OCI-M1 (cell line): Measurements from ENCODE around the gene TAF10.

ENCODE experiments used
- DNase-seq: peaks from one replicate; lab custom pipeline; 2025; lab: John Stamatoyannopoulos, UW

TAF10 gene

GRCh38 chr11:6583584-6583983, 28.4 kb downstream of the TAF10 start:
- DNase-seq = no peak

- no peak for DNase-seq
Measured at GRCh38 chr11:6579681-6580080, 32.3 kb downstream of the TAF10 start.

- DNase-seq = no peak
Measured at GRCh38 chr11:6578134-6578533, 33.9 kb downstream of the TAF10 start.

DNA sequence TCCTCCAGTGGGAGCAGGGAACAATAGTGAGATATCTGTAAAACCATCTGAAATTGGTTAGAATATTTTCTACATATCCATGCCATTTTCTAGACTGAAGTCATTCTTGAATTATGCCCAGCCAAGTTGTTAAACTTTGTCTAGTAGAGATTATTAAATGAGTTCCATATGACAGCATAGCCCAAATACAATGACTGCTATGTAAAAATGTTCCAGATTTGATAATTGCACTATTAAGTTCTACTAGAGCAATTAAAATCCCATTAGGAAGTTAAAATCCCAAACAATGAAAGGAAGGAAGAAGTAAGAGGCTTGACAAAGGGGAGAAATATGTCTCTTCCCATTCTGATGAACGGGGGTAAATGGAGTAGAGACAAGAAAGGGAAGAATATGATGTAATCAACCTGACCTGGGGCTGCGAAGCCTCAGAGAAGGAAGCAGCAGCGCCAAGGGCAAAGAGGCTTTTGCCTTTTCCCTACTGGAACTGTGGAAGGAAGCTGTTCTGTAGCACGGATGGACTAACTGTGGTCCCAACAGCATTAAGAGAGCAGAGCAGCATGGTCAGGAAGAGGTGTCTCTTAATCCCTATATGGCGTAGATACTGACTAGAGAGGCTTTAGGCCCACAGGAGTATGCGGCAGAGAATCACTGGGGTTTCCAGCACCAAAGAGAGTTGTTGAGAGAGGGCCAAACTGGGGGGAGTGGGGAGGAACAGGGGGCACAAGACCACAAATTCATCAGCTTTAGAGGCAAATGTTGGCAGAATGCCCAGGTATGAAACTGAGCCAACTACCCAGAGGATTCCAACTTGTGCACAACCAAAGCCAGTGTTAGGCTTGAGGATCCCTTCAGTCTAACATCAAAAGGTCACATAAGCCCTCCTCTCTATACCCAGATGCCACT, 35.3 kb downstream of the TAF10 start:
- peak; percentile 34 for DNase-seq

- no peak for DNase-seq
Measured at GRCh38 chr11:6574816-6575715, 37.0 kb downstream of the TAF10 start.

- DNase-seq = no peak
Measured at GRCh38 chr11:6572215-6572614, 39.8 kb downstream of the TAF10 start.

DNA sequence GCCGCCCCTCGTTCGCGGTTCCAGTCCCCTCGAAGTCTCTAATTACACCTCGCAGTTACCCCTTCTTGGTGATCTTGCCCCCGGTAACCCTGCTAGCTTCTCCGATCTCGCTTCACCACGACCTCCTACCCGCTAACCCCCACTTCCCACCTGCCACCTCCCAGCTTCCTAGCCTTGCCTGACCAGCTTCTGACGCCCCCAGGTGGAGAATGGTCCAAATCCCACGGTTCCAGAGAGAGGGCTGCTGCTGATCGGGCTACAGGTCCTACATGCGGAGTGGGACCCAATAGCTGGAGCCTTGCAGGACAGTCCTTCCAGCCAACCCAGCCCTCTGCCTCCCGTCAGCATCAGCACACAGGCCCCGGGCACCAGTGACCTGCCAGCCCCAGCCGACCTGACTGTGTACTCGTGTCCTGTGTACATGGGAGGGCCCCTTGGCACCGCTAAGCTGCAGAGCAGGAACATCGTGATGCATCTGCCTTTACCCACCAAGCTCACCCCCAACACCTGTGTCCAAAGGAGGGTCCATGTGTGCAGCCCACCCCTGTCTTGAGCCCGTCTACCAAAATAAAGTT, 40.5 kb downstream of the TAF10 start:
- no peak for DNase-seq

GRCh38 chr11:6570691-6571427, 41.2 kb downstream of the TAF10 start:
- no peak for DNase-seq

DNA sequence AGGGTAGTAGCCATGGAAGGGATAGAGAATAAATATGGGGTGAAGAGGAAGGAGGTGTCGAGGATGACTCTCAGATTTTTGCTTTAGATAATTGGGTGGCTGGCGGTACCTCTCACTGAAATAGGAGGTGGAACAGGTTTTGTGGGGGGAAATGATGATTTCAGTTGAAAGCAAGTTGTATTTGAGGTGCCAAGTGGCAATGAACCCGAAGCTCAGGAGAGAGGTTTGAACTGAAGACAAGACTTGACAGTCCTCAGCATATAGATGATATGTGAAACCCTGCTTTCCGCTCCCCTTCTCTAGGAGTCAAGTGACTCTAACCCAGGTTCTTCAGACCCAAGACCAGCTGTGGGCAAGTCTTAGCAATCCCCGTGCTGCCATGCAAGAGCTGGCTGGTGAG, 42.3 kb downstream of the TAF10 start:
- no peak for DNase-seq

DNA sequence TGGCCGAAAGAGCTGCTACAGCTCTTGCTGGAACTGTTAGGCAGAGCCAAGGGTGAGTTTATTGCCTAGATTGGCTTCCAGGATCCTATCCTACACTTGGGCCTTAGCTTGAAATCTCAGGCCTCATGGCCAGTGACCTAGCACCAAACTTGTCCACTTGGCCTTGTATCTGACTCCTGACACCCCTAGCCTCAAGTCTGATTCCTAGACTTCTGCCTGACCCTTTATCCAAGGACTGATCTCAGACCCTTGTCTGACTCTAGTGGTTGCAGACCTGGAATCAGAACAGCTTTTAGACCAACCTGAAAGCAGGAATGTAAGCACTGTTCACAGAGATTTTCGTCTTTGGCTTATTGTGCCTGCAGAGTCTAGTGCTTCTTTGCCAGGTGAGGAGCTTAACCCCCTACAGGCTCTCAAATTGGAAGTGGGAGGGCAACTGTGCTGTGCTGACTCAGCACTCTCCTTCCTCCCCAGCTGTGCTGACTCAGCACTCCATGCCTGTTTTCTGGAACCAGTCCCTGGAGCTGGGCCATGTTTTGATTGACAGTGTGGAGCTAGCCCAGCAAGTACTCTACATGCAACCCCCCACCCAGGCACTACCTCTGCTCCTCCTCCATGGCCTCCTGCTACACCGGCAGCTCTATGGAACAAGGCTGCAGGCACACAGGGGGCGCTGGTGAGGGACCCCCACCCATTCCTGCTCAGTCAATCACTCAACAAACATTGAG, 43.7 kb downstream of the TAF10 start:
- DNase-seq = peak; percentile 80

DNA sequence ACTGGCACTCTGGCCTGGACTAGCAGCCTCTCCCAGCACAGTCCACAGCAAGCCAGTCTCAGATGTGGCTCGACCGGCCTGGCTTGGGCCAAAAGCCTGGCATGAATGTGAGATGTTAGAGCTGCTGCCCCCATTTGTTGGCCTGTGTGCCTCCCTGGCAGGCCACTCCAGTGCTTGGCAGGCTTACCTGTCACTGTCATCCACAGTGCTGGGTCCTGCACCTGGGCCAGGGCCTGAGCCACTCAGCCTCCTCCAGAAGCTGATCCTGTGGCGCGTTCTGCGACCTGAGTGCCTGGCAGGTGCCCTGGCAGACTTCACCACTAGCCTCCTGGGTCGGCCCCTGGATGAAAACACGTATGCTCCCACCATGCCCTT, 44.7 kb downstream of the TAF10 start:
- DNase-seq = no peak

DNA sequence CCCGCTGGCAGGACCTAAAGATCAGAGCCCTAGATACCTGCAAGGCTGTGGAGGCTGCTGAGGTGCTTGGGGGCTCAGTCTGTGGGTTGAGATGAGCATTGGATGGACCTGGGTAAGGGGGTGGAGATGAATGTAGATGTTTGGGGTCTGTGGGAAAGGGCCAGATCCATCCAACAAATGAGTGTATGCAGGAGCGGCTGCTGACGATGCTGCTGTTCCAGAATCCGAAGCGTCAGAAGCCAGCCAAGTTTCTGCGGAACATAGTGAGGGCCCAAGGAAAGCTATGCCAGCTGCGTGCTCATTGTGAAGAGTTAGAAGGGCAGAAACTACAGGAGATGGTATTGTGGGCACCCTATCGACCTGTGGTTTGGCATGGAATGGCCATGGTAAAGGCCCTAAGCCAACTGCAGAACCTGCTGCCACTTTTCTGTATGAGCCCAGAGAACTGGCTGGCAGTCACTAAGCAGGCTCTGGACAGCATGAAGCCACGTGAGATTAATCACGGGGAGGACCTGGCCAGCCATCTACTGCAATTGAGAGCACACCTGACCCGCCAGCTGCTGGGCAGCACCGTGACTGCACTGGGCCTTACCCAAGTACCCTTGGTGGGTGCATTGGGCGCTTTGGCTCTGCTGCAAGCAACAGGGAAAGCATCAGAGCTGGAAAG, 45.2 kb downstream of the TAF10 start:
- no peak for DNase-seq

GRCh38 chr11:6565988-6566703, 45.9 kb downstream of the TAF10 start:
- DNase-seq = no peak

DNA sequence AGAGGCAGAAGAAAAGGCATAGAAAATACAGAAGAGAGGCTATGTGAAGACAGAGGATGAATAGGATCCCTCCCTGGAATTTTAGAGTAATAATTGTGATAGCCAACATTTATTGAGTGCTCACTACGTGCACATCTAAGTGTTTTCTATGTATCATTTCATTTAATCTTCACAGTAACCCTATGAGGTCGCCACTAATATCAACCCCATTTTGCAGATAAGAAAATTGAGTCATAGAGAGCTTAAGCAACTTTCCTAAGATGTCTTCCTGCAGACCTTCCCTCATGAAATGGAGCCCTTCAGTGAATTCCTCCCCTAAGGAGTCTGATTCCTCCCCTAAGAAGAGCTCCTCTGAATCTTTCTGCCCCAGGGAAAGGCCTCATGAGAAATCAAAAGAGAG, 46.7 kb downstream of the TAF10 start:
- no peak for DNase-seq

DNA sequence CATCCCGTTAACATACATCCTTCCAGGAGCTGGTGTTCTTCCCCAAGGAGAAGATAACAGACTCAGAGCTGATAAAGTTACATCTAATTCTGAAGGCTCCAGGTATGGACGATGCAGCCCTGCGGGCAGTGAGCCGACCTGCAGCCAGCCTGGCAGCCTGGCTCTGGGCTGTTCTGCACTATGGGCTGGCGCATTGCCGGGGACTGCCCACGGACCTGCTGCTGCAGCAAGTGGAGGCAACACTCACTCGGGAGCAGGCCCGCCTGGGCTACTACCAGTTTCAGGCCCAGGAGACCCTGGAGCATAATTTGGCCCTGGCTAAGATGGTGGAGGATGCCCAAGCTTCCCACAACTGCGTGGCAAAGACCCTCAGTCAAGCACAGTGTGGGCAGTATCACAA, 48.3 kb downstream of the TAF10 start:
- no peak for DNase-seq

DNA sequence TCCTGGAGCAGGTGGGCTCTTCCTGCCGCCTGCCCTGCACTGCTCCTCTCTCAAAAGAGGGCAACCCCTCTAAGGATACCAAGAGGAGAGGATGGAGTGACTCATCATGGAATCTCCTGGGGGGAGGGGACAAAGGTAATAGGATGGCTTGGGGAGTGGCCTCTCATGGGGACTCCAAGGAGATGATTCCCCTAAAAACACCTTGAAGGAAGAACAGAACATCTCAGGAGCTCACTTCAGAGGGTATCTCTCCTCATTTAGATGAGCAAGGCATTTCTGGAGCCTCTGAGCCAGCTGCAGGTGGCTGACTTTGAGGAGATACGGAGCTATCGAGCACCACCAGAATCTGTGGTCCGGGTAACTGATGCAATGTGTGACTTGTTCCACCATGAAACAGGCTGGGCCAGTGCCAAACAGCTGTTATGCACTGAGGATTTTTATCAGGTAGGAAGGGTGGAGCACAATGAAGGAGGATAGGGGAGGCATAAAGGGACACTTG, 48.8 kb downstream of the TAF10 start:
- no peak for DNase-seq

DNA sequence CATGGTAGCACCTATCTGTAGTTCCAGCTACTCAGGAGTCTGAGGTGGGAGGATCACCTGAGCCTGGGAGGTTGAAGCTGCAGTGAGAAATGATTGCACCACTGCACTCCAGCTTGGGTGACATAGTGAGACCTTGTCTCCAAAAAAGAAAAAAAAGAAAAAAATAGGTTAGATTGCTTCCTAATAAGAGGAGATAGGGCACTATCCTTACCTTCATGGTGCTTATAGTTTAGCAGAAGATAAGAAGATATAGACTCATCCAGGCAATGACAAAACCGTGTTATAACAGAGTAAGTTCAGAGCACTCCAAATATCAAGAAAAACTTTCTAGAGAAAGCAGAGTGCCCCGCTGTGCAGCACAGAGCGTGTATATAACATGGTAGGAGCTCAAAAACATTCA, 50.7 kb downstream of the TAF10 start:
- no peak for DNase-seq
